Loucy (cell line): Measurements from ENCODE around the gene RPS19BP1.

Experiments used
- H2AFZ ChIP-seq: fragments of 200-600 bp; sonication (generic); 2 replicates; pipeline ENCODE4 v1.6.0; 2016; ENCODE audit warnings: antibody characterized with exemption, mild to moderate bottlenecking, low read length, moderate library complexity
- H3F3A ChIP-seq: fragments of 200-600 bp; 2 replicates; pipeline ENCODE4 v1.6.0; 2016; ENCODE audit warnings: antibody characterized with exemption, low read depth, mild to moderate bottlenecking
- H3K27me3 ChIP-seq: fragments of 200-600 bp; sonication (generic); 2 replicates; pipeline ENCODE4 v1.6.1; 2014; ENCODE audit warnings: low read length, mild to moderate bottlenecking; ENCODE audit not compliant: insufficient read depth, poor library complexity, severe bottlenecking
- H3K36me3 ChIP-seq: fragments of 200-600 bp; sonication (generic); 2 replicates; pipeline ENCODE4 v1.6.1; 2016; ENCODE audit warnings: low read length; ENCODE audit not compliant: insufficient read depth
- H3K4me1 ChIP-seq: fragments of 200-600 bp; sonication (generic); 2 replicates; pipeline ENCODE4 v1.5.1; 2014; ENCODE audit warnings: low read length, mild to moderate bottlenecking; ENCODE audit not compliant: insufficient read depth, poor library complexity, severe bottlenecking
- H3K4me2 ChIP-seq: fragments of 200-600 bp; sonication (generic); 2 replicates; pipeline ENCODE4 v1.6.0; 2014; ENCODE audit warnings: antibody characterized with exemption, low read length, low read depth, mild to moderate bottlenecking; ENCODE audit not compliant: poor library complexity, severe bottlenecking
- H3K4me3 ChIP-seq: fragments of 200-600 bp; sonication (generic); 2 replicates; pipeline ENCODE4 v1.5.1; 2014; ENCODE audit warnings: low read length, mild to moderate bottlenecking, mixed read lengths; ENCODE audit not compliant: poor library complexity, severe bottlenecking
- H3K79me2 ChIP-seq: fragments of 200-600 bp; sonication (generic); 2 replicates; pipeline ENCODE4 v1.6.1; 2014; ENCODE audit warnings: low read length; ENCODE audit not compliant: insufficient read depth
- H3K9ac ChIP-seq: fragments of 200-600 bp; sonication (generic); 2 replicates; pipeline ENCODE4 v1.6.0; 2014; ENCODE audit warnings: mild to moderate bottlenecking, low read depth, low read length, moderate library complexity; ENCODE audit not compliant: poor library complexity, severe bottlenecking
- H3K9me2 ChIP-seq: fragments of 200-600 bp; sonication (generic); replicated peaks from 2 replicates; pipeline ENCODE4 v1.6.1; 2016; ENCODE audit warnings: low read depth, low read length, mixed read lengths
- H3K9me3 ChIP-seq: fragments of 200-600 bp; sonication (generic); 2 replicates; pipeline ENCODE4 v1.6.1; 2014; ENCODE audit warnings: mild to moderate bottlenecking, antibody characterized with exemption, low read length, low read depth; ENCODE audit not compliant: insufficient read depth
- H4K20me1 ChIP-seq: fragments of 200-600 bp; sonication (generic); 2 replicates; pipeline ENCODE4 v1.6.0; 2014; ENCODE audit warnings: antibody characterized with exemption, low read length, mild to moderate bottlenecking; ENCODE audit not compliant: insufficient read depth, poor library complexity, severe bottlenecking
- CTCF ChIP-seq: fragments of 200-600 bp; sonication (generic); conservative IDR thresholded peaks from 2 replicates; pipeline ENCODE4 v1.5.1; 2014; ENCODE audit warnings: mild to moderate bottlenecking, antibody characterized with exemption, low read length
- EZH2phosphoT487 ChIP-seq: fragments of 200-600 bp; IDR thresholded peaks from 2 replicates; pipeline ENCODE4 v1.6.1; 2018; ENCODE audit warnings: antibody characterized with exemption, mild to moderate bottlenecking, moderate library complexity, borderline replicate concordance

RPS19BP1 gene

GRCh38 chr22:39530116-39530515, 2.4 kb downstream of the RPS19BP1 start:
- Histone ChIP-seq H3K4me1 (peaks cover 52% of the 10 kb centered on the region), H3F3A (peaks cover 9% of the 10 kb centered on the region; the same call in 1 of the 2 replicates), H3K27me3 (no peaks in the 10 kb centered on the region), H3K36me3 (peaks cover 11% of the 10 kb centered on the region; the same call in 1 of the 2 replicates), H2AFZ (no peak overlapping the region), H4K20me1 (peaks cover 56% of the 10 kb centered on the region), H3K9ac (no peak overlapping the region), H3K9me2 (no peaks in the 10 kb centered on the region), H3K4me2 (peak overlapping the region; percentile 81), H3K79me2 (peaks cover 70% of the 10 kb centered on the region), H3K9me3 (no peaks in the 10 kb centered on the region), H3K4me3 (peak overlapping the region; percentile 82)
- no peak for TF ChIP-seq EZH2phosphoT487

GRCh38 chr22:39529487-39529851, 3.1 kb downstream of the RPS19BP1 start:
- Histone ChIP-seq H3K4me1 (peaks cover 52% of the 10 kb centered on the region), H3F3A (peaks cover 15% of the 10 kb centered on the region), H3K9me2 (no peaks in the 10 kb centered on the region), H3K4me3 (peak overlapping the region; percentile 82), H3K36me3 (peaks cover 18% of the 10 kb centered on the region; the same call in 1 of the 2 replicates), H3K9me3 (no peaks in the 10 kb centered on the region), H3K4me2 (peak overlapping the region; percentile 81), H2AFZ (no peak overlapping the region), H3K79me2 (peaks cover 76% of the 10 kb centered on the region), H3K9ac (peak overlapping the region; percentile 33), H4K20me1 (peaks cover 62% of the 10 kb centered on the region), H3K27me3 (no peaks in the 10 kb centered on the region)
- TF ChIP-seq CTCF (peak; percentile 23; the same call in 1 of the 2 replicates), EZH2phosphoT487 (no peak)

GRCh38 chr22:39528681-39529486, 3.7 kb downstream of the RPS19BP1 start:
- no peaks in the 10 kb centered on the region for H3K27me3 ChIP-seq
- no peak overlapping the region for H2AFZ ChIP-seq
- TF ChIP-seq EZH2phosphoT487 (no peak), CTCF (peak; percentile 92)
- peaks cover 23% of the 10 kb centered on the region; the same call in 1 of the 2 replicates for H3K36me3 ChIP-seq
- H3K9ac ChIP-seq, result peak overlapping the region; percentile 33
- H3K9me2 ChIP-seq, result no peaks in the 10 kb centered on the region
- peak overlapping the region; percentile 82 for H3K4me3 ChIP-seq
- peaks cover 16% of the 10 kb centered on the region for H3F3A ChIP-seq
- H4K20me1 ChIP-seq, result peaks cover 68% of the 10 kb centered on the region
- peaks cover 82% of the 10 kb centered on the region for H3K79me2 ChIP-seq
- peak overlapping the region; percentile 81 for H3K4me2 ChIP-seq
- H3K4me1 ChIP-seq, result peaks cover 52% of the 10 kb centered on the region
- no peaks in the 10 kb centered on the region for H3K9me3 ChIP-seq
